Measurements from ENCODE around the gene MRPL1. TPM values are rescaled to one million over a fixed set of nuclear protein-coding genes. Genes with fewer than 3 reads are reported as not detected.

Gene MRPL1
- total and polyA plus RNA-seq, 3 donors from 2014 or later, result 11.5 to 17.9 (median 16.6) TPM

- no peak overlapping the region for H3K27ac ChIP-seq
- intact Hi-C loops (cut with DNase I; ENCODE audit: low total_unique reads), result no loop called here
- H3K4me1 ChIP-seq, result no peaks in the 10 kb centered on the region
- H3K36me3 ChIP-seq (ENCODE audit: low read depth, missing control alignments), result no peaks in the 10 kb centered on the region
- WGBS, 2 donors, result 86 to 88% methylated on average over 12 of the region's 12 CpGs
- H3K4me3 ChIP-seq, result no peak overlapping the region
- TF ChIP-seq POLR2A (IDR thresholded peaks at IDR 0.05) (no peak), CTCF (IDR thresholded peaks at IDR 0.05) (no peak)
- no peaks in the 10 kb centered on the region for H3K9me3 ChIP-seq
- no peaks in the 10 kb centered on the region for H3K27me3 ChIP-seq
- DNase-seq, result no peak
Measured at GRCh38 chr4:77849278-77849965, 13.2 kb upstream of the MRPL1 start.

GRCh38 chr4:77852892-77853495 is 9.6 kb upstream of the MRPL1 start:
- Histone ChIP-seq H3K36me3 (ENCODE audit: low read depth, missing control alignments) (no peaks in the 10 kb centered on the region), H3K4me3 (no peak overlapping the region), H3K27me3 (no peaks in the 10 kb centered on the region), H3K9me3 (no peaks in the 10 kb centered on the region), H3K27ac (no peak overlapping the region), H3K4me1 (no peaks in the 10 kb centered on the region)
- WGBS, 2 donors, result 67 to 75% methylated on average over 7 of the region's 7 CpGs
- intact Hi-C loops (cut with DNase I; ENCODE audit: low total_unique reads), result no loop called here
- TF ChIP-seq CTCF (IDR thresholded peaks at IDR 0.05) (no peak), POLR2A (IDR thresholded peaks at IDR 0.05) (no peak)
- DNase-seq, result no peak

- TF ChIP-seq POLR2A (IDR thresholded peaks at IDR 0.05), result no peak
- no peak for TF ChIP-seq CTCF (IDR thresholded peaks at IDR 0.05)
- H3K9me3 ChIP-seq, result no peaks in the 10 kb centered on the region
- H3K4me3 ChIP-seq, result no peak overlapping the region
- peak overlapping the region in 1 of 2 donors; percentile 14 for H3K27ac ChIP-seq
- no peaks in the 10 kb centered on the region for H3K4me1 ChIP-seq
- no peaks in the 10 kb centered on the region for H3K27me3 ChIP-seq
- DNase-seq, result no peak
- no peaks in the 10 kb centered on the region for H3K36me3 ChIP-seq (ENCODE audit: low read depth, missing control alignments)
- intact Hi-C loops (cut with DNase I; ENCODE audit: low total_unique reads), result no loop called here
- WGBS, 2 donors, result 63 to 69% methylated on average over 7 of the region's 7 CpGs
Measured at GRCh38 chr4:77854431-77855111, 8.1 kb upstream of the MRPL1 start.

- peak overlapping the region in 1 of 2 donors; percentile 17 for H3K27ac ChIP-seq
- intact Hi-C loops (cut with DNase I; ENCODE audit: low total_unique reads), result no loop called here
- 77 to 94% methylated on average over 1 of the region's 1 CpG for WGBS, 2 donors
- no peak overlapping the region for H3K4me3 ChIP-seq
- no peaks in the 10 kb centered on the region for H3K4me1 ChIP-seq
- TF ChIP-seq POLR2A (IDR thresholded peaks at IDR 0.05), result no peak
- no peak for TF ChIP-seq CTCF (IDR thresholded peaks at IDR 0.05)
- DNase-seq, result no peak
- no peaks in the 10 kb centered on the region for H3K36me3 ChIP-seq (ENCODE audit: low read depth, missing control alignments)
- H3K27me3 ChIP-seq, result no peaks in the 10 kb centered on the region
- no peaks in the 10 kb centered on the region for H3K9me3 ChIP-seq
Measured at GRCh38 chr4:77856152-77856551, 6.5 kb upstream of the MRPL1 start.
